ENCODE measurements around the gene PFDN4. TPM values are rescaled to one million over a fixed set of nuclear protein-coding genes. Genes with fewer than 3 reads are reported as not detected.

Gene PFDN4
- total RNA-seq, 1 donor: 59.9 TPM

- Histone ChIP-seq H3K9me3 (ENCODE audit: low read depth, low read length) (no peaks in the 10 kb centered on the region), H3K27me3 (ENCODE audit: insufficient read depth, low read length) (no peaks in the 10 kb centered on the region), H3K4me3 (ENCODE audit: low read length) (no peak overlapping the region), H3K4me1 (ENCODE audit: insufficient read depth, low read length) (peaks cover 21% of the 10 kb centered on the region)
Measured at GRCh38 chr20:54204481-54204880, 3.4 kb upstream of the PFDN4 start.

DNA sequence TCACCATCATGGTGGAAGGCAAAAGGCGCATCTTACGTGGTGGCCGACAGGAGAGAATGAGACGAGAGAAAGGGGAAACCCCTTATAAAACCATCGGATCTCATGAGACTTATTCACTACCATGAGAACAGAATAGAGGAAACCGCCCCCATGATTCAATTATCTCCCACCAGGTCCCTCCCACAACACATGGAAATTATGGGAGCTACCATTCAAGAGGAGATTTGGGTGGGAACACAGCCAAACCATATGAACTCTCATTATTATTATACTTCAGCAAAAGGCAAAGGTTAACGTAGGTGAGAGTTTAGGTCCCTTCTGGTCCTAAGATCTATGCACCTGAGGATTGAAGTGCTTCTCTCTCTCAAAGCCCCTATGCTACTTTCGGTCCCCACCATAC, 2.4 kb upstream of the PFDN4 start:
- Histone ChIP-seq H3K4me1 (ENCODE audit: insufficient read depth, low read length) (peaks cover 25% of the 10 kb centered on the region), H3K27me3 (ENCODE audit: insufficient read depth, low read length) (no peaks in the 10 kb centered on the region), H3K4me3 (ENCODE audit: low read length) (no peak overlapping the region), H3K9me3 (ENCODE audit: low read depth, low read length) (no peaks in the 10 kb centered on the region)

DNA sequence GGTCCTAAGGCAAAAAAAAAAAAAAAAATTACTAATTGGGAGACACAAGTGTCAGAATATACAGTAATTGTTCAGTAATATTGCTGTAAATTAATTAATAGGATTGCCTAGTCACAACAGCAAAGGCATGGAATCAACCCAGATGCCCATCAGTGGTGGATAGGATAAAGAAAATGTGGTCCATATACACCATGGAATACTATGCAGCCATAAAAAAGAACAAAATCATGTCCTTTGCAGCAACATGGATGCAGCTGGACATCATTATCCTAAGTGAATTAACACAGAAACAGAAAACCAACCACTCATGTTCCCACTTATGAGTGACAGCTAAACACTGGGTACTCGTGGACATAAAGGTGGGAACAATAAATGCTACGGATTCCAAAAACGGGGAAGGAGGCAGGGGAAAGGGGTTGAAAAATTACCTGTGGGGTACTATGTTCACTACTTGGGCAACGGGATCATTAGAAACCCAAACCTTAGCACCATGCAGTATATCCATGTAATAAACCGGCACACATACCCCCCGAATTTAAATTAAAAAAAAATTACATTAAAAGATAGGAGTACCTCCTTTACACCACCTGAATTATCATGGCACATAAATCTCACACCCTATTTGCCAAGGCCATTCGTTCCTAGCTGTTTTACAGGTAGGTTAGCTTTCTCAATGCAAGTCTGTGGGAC, 689 bp upstream of the PFDN4 start:
- H3K27me3 ChIP-seq (ENCODE audit: insufficient read depth, low read length): no peaks in the 10 kb centered on the region
- no peaks in the 10 kb centered on the region for H3K9me3 ChIP-seq (ENCODE audit: low read depth, low read length)
- peak overlapping the region; percentile 78 for H3K4me3 ChIP-seq (ENCODE audit: low read length)
- H3K4me1 ChIP-seq (ENCODE audit: insufficient read depth, low read length): peaks cover 25% of the 10 kb centered on the region

GRCh38 chr20:54208548-54209176, 775 bp downstream of the PFDN4 start:
- Histone ChIP-seq H3K4me3 (ENCODE audit: low read length) (peak overlapping the region; percentile 78), H3K27me3 (ENCODE audit: insufficient read depth, low read length) (no peaks in the 10 kb centered on the region), H3K4me1 (ENCODE audit: insufficient read depth, low read length) (peaks cover 20% of the 10 kb centered on the region), H3K9me3 (ENCODE audit: low read depth, low read length) (no peaks in the 10 kb centered on the region)

DNA sequence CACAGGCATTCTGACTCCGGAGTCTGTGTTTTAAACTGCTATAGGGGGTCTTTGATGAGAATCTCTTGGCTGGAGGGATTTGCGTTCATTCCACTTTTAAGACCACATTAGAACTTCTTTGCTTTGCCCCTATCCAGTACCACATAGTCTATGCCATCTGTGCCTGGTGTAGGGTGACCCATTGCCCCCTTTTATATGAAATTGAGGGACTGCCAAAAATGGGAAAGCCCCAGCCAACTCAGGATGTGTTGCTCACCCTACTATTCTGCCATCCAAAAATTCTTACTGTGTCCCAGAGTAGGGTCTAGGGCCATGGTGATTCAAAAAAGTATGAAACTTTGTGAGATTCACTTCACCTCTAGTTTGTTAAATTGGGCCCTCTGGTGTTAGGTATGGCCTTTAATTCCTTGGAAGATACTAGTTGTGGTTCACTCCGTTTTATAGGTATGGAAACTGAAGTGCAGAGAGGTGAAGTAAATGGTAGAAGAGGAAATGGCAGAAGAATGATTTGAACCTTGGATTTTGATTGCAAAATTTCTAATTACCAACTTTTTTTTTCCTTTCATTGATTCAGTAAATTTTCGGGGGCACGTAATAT, 1.4 kb downstream of the PFDN4 start:
- no peak overlapping the region for H3K4me3 ChIP-seq (ENCODE audit: low read length)

DNA sequence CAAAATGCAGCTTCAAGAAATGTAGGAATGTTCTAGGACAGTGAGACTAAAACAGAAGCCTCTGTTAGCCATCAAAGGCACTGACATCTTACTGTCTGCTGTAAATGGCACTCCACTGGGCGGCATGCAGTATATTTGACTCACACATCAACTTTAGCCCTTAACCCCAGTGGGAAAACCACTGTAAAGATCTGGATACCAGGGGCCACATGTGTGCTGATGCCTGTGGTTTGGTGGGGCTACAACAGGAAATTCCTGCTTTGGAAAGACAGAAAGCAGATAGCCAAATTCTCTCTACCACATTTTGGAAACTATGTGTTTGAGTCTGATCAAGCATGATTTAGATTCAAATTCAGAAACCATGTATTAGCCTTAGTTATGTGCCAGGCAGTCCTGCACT, 4.3 kb downstream of the PFDN4 start:
- Histone ChIP-seq H3K9me3 (ENCODE audit: low read depth, low read length) (no peaks in the 10 kb centered on the region), H3K27me3 (ENCODE audit: insufficient read depth, low read length) (no peaks in the 10 kb centered on the region), H3K4me1 (ENCODE audit: insufficient read depth, low read length) (peaks cover 20% of the 10 kb centered on the region), H3K4me3 (ENCODE audit: low read length) (no peak overlapping the region)

More for the DNA sequence above, 1.4 kb downstream of the PFDN4 start:
- Histone ChIP-seq H3K4me1 (ENCODE audit: insufficient read depth, low read length) (peaks cover 20% of the 10 kb centered on the region), H3K27me3 (ENCODE audit: insufficient read depth, low read length) (no peaks in the 10 kb centered on the region), H3K9me3 (ENCODE audit: low read depth, low read length) (no peaks in the 10 kb centered on the region)

DNA sequence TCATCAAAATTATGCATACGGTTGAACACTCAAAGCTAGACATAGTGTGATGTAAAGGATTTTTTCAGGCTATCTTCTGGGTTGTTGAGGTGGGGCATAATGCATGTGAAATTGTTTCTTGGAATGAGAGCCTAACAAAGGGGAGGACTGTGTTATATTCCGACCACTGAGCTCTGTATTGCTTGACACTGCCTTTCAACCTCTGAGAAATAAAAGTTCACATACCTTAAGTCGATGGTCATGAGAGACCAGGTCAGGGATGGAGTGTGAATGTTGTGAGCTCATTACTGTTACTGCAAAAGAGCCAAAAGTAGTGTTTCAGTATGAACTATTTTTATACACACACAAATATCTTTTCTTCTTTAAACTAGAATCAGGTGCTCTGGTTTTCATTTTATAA, 5.0 kb downstream of the PFDN4 start:
- H3K9me3 ChIP-seq (ENCODE audit: low read depth, low read length): no peaks in the 10 kb centered on the region
- no peak overlapping the region for H3K4me3 ChIP-seq (ENCODE audit: low read length)
- H3K4me1 ChIP-seq (ENCODE audit: insufficient read depth, low read length): peaks cover 17% of the 10 kb centered on the region
- no peaks in the 10 kb centered on the region for H3K27me3 ChIP-seq (ENCODE audit: insufficient read depth, low read length)

GRCh38 chr20:54214566-54214965, 6.7 kb downstream of the PFDN4 start:
- Histone ChIP-seq H3K4me1 (ENCODE audit: insufficient read depth, low read length) (peaks cover 4% of the 10 kb centered on the region), H3K9me3 (ENCODE audit: low read depth, low read length) (no peaks in the 10 kb centered on the region), H3K4me3 (ENCODE audit: low read length) (no peak overlapping the region), H3K27me3 (ENCODE audit: insufficient read depth, low read length) (no peaks in the 10 kb centered on the region)

- no peaks in the 10 kb centered on the region for H3K27me3 ChIP-seq (ENCODE audit: insufficient read depth, low read length)
Measured at GRCh38 chr20:54215157-54215789, 7.4 kb downstream of the PFDN4 start.

DNA sequence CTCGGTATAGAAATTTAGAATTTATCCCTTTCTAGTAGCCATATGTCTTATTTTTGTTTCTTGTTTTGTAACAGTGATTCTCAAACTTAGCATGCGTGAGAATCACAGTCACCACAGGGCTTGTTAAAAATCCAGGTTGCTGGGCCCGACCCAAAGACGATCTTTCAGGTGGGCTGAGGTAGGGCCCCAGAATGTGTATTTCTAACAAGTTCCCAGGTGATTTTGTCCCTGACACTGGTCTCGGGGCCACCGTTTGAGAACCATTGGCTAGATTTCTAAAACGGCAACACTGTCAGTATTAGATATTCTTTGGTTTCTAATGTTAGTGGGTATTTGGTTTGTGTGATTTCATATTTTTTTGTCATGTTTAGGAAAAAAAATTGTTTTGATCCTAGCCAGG, 9.9 kb downstream of the PFDN4 start:
- Histone ChIP-seq H3K27me3 (ENCODE audit: insufficient read depth, low read length) (no peaks in the 10 kb centered on the region), H3K4me1 (ENCODE audit: insufficient read depth, low read length) (peaks cover 14% of the 10 kb centered on the region), H3K9me3 (ENCODE audit: low read depth, low read length) (no peaks in the 10 kb centered on the region), H3K4me3 (ENCODE audit: low read length) (no peak overlapping the region)

More at GRCh38 chr20:54215157-54215789, 7.4 kb downstream of the PFDN4 start:
- H3K4me3 ChIP-seq (ENCODE audit: low read length): no peak overlapping the region
- no peaks in the 10 kb centered on the region for H3K9me3 ChIP-seq (ENCODE audit: low read depth, low read length)
- no peaks in the 10 kb centered on the region for H3K4me1 ChIP-seq (ENCODE audit: insufficient read depth, low read length)

- H3K27me3 ChIP-seq (ENCODE audit: insufficient read depth, low read length): no peaks in the 10 kb centered on the region
- no peak overlapping the region for H3K4me3 ChIP-seq (ENCODE audit: low read length)
- H3K9me3 ChIP-seq (ENCODE audit: low read depth, low read length): no peaks in the 10 kb centered on the region
- H3K4me1 ChIP-seq (ENCODE audit: insufficient read depth, low read length): peaks cover 14% of the 10 kb centered on the region
Measured at GRCh38 chr20:54218470-54218869, 10.6 kb downstream of the PFDN4 start.

GRCh38 chr20:54219751-54220426, 12.0 kb downstream of the PFDN4 start:
- Histone ChIP-seq H3K4me1 (ENCODE audit: insufficient read depth, low read length) (peaks cover 14% of the 10 kb centered on the region), H3K9me3 (ENCODE audit: low read depth, low read length) (no peaks in the 10 kb centered on the region), H3K27me3 (ENCODE audit: insufficient read depth, low read length) (no peaks in the 10 kb centered on the region), H3K4me3 (ENCODE audit: low read length) (no peak overlapping the region)

DNA sequence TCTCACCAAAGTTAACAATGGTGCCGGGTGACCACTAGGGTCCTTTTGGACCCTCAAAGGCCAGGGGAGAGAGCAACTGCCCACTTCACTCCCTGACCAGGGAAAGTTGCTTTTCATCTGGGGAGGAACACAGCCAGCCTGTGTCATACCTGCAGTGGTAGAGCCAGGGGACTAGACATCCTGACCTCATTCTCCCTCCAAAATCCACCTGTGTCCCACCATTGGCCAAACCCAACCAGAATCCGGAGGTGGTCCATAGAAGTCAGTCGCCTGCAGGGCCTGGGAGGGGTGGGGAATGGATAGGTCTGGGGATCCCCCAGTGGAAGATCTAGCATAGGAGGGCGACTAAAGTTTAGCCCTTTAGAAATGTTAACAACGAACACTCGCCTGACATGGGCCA, 12.8 kb downstream of the PFDN4 start:
- Histone ChIP-seq H3K4me3 (ENCODE audit: low read length) (no peak overlapping the region), H3K9me3 (ENCODE audit: low read depth, low read length) (no peaks in the 10 kb centered on the region), H3K27me3 (ENCODE audit: insufficient read depth, low read length) (no peaks in the 10 kb centered on the region), H3K4me1 (ENCODE audit: insufficient read depth, low read length) (peaks cover 14% of the 10 kb centered on the region)

DNA sequence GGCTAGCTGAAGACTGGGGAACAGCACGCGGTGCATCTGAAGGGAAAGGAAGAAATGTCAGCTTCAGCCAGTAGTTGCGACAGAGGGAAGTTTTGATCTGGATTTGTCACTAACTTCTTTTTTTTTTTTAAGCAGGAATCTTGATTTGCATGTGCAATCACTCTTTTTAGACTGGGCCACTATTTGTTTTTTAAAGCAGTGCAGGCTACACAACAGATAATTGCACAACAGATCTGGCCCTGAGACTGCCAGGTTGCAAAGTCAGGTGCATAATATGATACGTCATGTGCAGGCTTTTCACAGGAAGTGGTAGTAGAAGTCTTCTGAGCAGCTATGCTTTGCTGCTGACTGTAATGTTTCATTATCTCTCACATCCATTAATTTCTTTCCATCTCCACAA, 13.5 kb downstream of the PFDN4 start:
- Histone ChIP-seq H3K4me3 (ENCODE audit: low read length) (no peak overlapping the region), H3K27me3 (ENCODE audit: insufficient read depth, low read length) (no peaks in the 10 kb centered on the region), H3K4me1 (ENCODE audit: insufficient read depth, low read length) (peaks cover 14% of the 10 kb centered on the region), H3K9me3 (ENCODE audit: low read depth, low read length) (no peaks in the 10 kb centered on the region)

Data from mononuclear cell (primary cell).